VCaP (cell line): ENCODE data around the gene TMEM250.

Source experiments
- H3K27ac ChIP-seq: fragments of 450-650 bp; 2 replicates; pipeline ENCODE4 v1.5.1; 2017
- TF ChIP-seq, protein P1 (sequence below): fragments of 450-650 bp; conservative IDR thresholded peaks from 2 replicates; pipeline ENCODE4 v1.5.1; 2017; ENCODE audit warnings: mild to moderate bottlenecking, moderate library complexity

The TMEM250 gene

GRCh38 chr9:136088939-136089696 is 29.6 kb downstream of the TMEM250 start:
- TF ChIP-seq, protein P1, sequence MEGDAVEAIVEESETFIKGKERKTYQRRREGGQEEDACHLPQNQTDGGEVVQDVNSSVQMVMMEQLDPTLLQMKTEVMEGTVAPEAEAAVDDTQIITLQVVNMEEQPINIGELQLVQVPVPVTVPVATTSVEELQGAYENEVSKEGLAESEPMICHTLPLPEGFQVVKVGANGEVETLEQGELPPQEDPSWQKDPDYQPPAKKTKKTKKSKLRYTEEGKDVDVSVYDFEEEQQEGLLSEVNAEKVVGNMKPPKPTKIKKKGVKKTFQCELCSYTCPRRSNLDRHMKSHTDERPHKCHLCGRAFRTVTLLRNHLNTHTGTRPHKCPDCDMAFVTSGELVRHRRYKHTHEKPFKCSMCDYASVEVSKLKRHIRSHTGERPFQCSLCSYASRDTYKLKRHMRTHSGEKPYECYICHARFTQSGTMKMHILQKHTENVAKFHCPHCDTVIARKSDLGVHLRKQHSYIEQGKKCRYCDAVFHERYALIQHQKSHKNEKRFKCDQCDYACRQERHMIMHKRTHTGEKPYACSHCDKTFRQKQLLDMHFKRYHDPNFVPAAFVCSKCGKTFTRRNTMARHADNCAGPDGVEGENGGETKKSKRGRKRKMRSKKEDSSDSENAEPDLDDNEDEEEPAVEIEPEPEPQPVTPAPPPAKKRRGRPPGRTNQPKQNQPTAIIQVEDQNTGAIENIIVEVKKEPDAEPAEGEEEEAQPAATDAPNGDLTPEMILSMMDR, result no peak
- no peak overlapping the region; the same call in 1 of the 2 replicates for H3K27ac ChIP-seq

GRCh38 chr9:136088481-136088938 is 30.2 kb downstream of the TMEM250 start:
- TF ChIP-seq, protein P1, result no peak
- no peak overlapping the region; the same call in 1 of the 2 replicates for H3K27ac ChIP-seq

GRCh38 chr9:136087741-136088480 is 30.8 kb downstream of the TMEM250 start:
- H3K27ac ChIP-seq, result no peak overlapping the region
- TF ChIP-seq, protein P1, result no peak

DNA sequence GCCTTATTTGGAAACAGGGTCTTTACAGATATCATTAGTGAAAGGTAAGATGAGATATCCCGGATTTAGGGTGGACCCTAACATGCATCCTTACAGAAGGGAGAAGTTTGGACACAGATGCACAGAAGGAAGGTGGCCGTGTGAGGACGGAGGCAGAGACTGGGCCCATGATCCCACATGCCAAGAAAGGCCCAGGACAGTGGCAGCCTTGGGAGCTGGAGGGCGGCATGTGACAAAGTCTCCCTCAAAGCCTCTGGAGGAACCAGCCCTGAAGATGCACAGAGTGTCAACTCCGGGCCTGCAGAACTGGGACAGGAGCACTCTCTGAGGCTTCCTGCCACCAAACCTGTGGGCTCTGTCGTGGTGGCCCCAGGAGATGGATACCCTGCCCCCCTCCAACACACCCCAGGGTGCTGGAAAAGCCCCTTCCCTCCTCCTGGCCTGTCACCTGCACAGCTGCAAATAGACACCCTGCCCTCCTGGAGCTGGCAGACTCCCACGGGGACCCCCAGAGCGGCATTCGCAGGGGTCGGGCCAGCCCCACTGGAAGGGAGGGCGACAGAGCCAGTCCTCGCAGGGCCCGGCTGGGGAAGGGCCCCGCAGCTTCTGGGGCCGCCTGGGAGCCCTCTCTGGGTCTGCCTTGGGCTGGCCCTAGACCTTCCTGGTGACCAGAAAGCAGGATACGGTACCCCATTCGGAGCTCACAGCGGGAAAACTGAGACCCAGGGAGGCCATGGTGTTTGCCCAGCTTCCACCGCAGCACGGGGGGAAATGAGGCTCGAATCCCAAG is 31.5 kb downstream of the TMEM250 start:
- no peak overlapping the region for H3K27ac ChIP-seq
- TF ChIP-seq, protein P1, result no peak

DNA sequence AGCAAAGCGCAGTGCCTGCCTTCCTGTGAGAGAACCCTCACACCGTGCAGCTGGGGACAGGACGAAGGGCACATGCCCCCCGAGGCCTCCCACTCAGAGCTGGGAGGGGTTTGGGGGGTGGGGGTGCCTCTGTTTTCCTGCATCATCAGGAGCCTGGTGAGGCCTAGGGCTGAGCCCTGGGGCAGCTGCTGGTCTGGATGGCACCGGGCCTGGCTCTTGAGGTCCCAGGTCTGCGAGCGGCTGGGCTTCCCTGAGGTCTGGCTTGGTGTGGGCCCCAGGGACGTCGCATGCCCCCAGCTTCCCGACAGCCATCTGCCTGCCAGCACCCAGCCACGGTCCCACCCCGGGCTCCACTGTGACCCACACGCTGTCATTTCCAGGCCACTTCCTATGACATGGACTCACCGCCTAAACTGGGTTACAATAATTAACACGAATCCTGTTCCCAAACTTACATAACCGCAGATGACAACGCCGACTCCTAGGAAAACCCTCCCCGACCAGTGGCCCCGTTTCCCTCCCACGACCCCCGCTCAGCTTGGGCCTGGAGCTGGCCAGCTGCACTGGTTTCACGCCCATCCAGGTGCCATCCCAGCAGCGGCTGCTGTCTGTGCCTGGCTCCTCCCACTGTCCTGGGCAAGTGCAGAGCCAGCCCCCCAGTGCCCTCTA is 32.3 kb downstream of the TMEM250 start:
- TF ChIP-seq, protein P1, result no peak
- no peak overlapping the region for H3K27ac ChIP-seq

DNA sequence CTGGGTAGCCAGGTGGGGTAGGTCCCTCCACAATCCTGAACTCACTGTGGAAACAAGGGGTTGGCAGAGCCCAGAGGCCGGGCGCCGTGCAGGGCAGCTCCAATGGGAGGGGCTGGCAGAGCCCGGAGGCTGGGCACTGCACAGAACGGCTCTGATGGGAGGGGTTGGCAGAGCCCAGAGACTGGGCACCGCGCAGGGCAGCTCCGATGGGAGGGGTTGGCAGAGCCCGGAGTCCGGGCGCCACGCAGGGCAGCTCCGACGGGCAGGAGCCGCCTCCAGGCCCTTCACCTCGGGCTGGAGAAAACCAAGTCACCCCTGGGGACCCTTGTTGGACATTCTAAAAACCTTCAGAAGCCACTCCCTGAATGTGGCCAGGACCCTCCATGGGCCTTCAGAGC is 32.9 kb downstream of the TMEM250 start:
- H3K27ac ChIP-seq, result no peak overlapping the region
- TF ChIP-seq, protein P1, result no peak
